BJ (cell line): Measurements from ENCODE around the gene HIRIP3. TPM values are rescaled to one million over a fixed set of nuclear protein-coding genes. Genes with fewer than 3 reads are reported as not detected.
"Not testable (repeated sequence)": the region's sequence is repeated elsewhere in the genome, so short reads cannot be mapped to it uniquely, and the experiment has no call there.

ENCODE experiments used
- CTCF ChIA-PET: fragments of 350-600 bp; formaldehyde crosslinking; extraction: SDS; loops from one replicate; lab custom pipeline; 2021; ENCODE audit warnings: antibody characterized with exemption, inconsistent platforms; lab: Yijun Ruan, JAX
- POLR2A ChIA-PET: fragments of 300-600 bp; sonication (Branson Sonifier 250); formaldehyde crosslinking; extraction: SDS; loops from one replicate; lab custom pipeline; 2021; ENCODE audit warnings: antibody characterized with exemption; lab: Charles Lee
- DNase-seq: peaks from one replicate; pipeline ENCODE4 v3.0.0-alpha.2; 2011; ENCODE audit warnings: low read depth
- H3K27me3 ChIP-seq: 2 replicates; pipeline ENCODE4 v1.6.0; 2011; ENCODE audit warnings: low read length; ENCODE audit not compliant: control insufficient read depth, insufficient read depth
- H3K36me3 ChIP-seq: 2 replicates; pipeline ENCODE4 v1.5.1; 2011; ENCODE audit warnings: low read length; ENCODE audit not compliant: control insufficient read depth, insufficient read depth
- H3K4me3 ChIP-seq: 2 replicates; pipeline ENCODE4 v1.5.1; 2011; ENCODE audit warnings: low read depth, mild to moderate bottlenecking, control low read depth, low read length
- CTCF ChIP-seq: IDR thresholded peaks from 2 replicates; pipeline ENCODE4 v1.5.1; 2011; ENCODE audit warnings: low read depth, mild to moderate bottlenecking, control low read depth, inconsistent platforms, low read length, moderate library complexity; ENCODE audit not compliant: insufficient read depth
- polyA minus RNA-seq: library from RNA; depleted of rRNA, polyadenylated mRNA; stranded (reverse); fragments of >200 nt; gene quantifications from 2 replicates; pipeline ENCODE4 v1.2.3, GENCODE V29; 2011; rRNA and poly(A)+ RNA removed
- polyA plus RNA-seq: library from polyadenylated mRNA; depleted of rRNA; stranded (reverse); fragments of >200 nt; gene quantifications from 2 replicates; pipeline ENCODE4 v1.2.3, GENCODE V29; 2011; rRNA removed

HIRIP3 gene, protein sequence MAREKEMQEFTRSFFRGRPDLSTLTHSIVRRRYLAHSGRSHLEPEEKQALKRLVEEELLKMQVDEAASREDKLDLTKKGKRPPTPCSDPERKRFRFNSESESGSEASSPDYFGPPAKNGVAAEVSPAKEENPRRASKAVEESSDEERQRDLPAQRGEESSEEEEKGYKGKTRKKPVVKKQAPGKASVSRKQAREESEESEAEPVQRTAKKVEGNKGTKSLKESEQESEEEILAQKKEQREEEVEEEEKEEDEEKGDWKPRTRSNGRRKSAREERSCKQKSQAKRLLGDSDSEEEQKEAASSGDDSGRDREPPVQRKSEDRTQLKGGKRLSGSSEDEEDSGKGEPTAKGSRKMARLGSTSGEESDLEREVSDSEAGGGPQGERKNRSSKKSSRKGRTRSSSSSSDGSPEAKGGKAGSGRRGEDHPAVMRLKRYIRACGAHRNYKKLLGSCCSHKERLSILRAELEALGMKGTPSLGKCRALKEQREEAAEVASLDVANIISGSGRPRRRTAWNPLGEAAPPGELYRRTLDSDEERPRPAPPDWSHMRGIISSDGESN
- polyA plus RNA-seq (7.7 and 9.6 TPM in 2 replicates), polyA minus RNA-seq (3.3 and 4.5 TPM in 2 replicates)

GRCh38 chr16:29995324-29995910 is at the start of gene HIRIP3:
Gene HIRIP3 (minus strand): TSS chr16:29995617. CDS start chr16:29995605, 12 bp downstream.
- no peak for DNase-seq
- peaks cover 25% of the 10 kb centered on the region for H3K36me3 ChIP-seq
- H3K4me3 ChIP-seq, result peak within 1 kb of the TSS; percentile 90
- no peak for TF ChIP-seq CTCF
- CTCF ChIA-PET, result interaction anchor here (1.0 to 1.4 kb wide), 3 partner anchors 52 to 295 kb away, joined by 3 read pairs; partner anchors contain the start of gene PAGR1
- POLR2A ChIA-PET, result interaction anchor here (0.6 kb wide), 1 partner anchor 70 kb away, joined by 3 read pairs; the partner anchor contains the start of gene ALDOA
- H3K27me3 ChIP-seq, result no peaks in the 10 kb centered on the region

GRCh38 chr16:30041841-30042240 is 46.4 kb upstream of the HIRIP3 start:
- POLR2A ChIA-PET, result no interaction called here
- DNase-seq, result no peak
- no peak overlapping the region for H3K4me3 ChIP-seq
- TF ChIP-seq CTCF, result peak; percentile 44
- CTCF ChIA-PET, result interaction anchor here (1.0 to 5.8 kb wide), 6 partner anchors 9 to 50 kb away, joined by 3 to 46 read pairs (median 4); partner anchors contain the start of genes C16orf92, TBX6 and TLCD3B
- H3K36me3 ChIP-seq, result no peaks in the 10 kb centered on the region
- H3K27me3 ChIP-seq, result no peaks in the 10 kb centered on the region; the same call in 1 of the 2 replicates

DNA sequence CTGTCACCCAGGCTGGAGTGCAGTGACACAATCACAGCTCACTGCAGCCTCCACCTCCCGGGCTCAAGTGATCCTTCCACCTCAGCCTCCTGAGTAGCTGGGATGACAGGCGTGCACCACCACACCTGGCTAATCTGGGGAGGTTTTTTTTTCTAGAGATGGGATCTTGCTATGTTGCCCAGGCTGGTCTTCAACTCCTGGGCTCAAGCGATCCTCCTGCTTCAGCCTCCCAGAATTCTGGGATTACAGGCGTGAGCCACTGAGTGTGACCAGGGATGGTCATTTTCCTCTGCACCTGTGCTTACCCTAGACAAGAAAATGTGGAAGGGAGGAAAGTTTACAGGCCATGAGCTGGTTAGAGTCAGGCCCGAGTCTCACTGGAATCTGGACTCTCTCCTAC is 45.3 kb upstream of the HIRIP3 start:
- POLR2A ChIA-PET, DNase-seq, H3K36me3 ChIP-seq, H3K27me3 ChIP-seq, H3K4me3 ChIP-seq: not testable (repeated sequence)
- CTCF ChIA-PET, result interaction anchor here (1.2 to 5.8 kb wide), 3 partner anchors 8 to 18 kb away, joined by 4 to 46 read pairs (median 4); partner anchors contain the start of genes C16orf92 and TLCD3B

- H3K36me3 ChIP-seq, result no peaks in the 10 kb centered on the region
- H3K4me3 ChIP-seq, result no peak overlapping the region
- no peak for DNase-seq
- H3K27me3 ChIP-seq, result no peaks in the 10 kb centered on the region; the same call in 1 of the 2 replicates
- ChIA-PET POLR2A (no interaction called here), CTCF (interaction anchor here (5.8 kb wide), 1 partner anchor 7 kb away, joined by 46 read pairs; the partner anchor contains the start of gene TLCD3B)
- no peak for TF ChIP-seq CTCF
These were observed 44.8 kb upstream of the HIRIP3 start for GRCh38 chr16:30040221-30040620.

GRCh38 chr16:30033270-30033669 is 37.9 kb upstream of the HIRIP3 start:
- no peak for TF ChIP-seq CTCF
- POLR2A ChIA-PET, result no interaction called here

More at GRCh38 chr16:30033270-30033669, 37.9 kb upstream of the HIRIP3 start:
- CTCF ChIA-PET, result interaction anchor here (0.9 to 6.0 kb wide), 11 partner anchors 10 to 336 kb away, joined by 3 to 46 read pairs (median 6); partner anchors contain the start of genes ALDOA, C16orf92 and CDIPT
- Histone ChIP-seq H3K4me3 (no peak overlapping the region), H3K27me3 (peaks cover 23% of the 10 kb centered on the region), H3K36me3 (no peaks in the 10 kb centered on the region)
- DNase-seq, result no peak
